Fibroblast of lung (primary cell): ENCODE measurements around the gene CAMSAP3.

Experiments used
- CTCF ChIP-seq, 2 donors: IDR thresholded peaks in 1 of 2; conservative IDR thresholded peaks in 1 of 2; 1 replicate in 1 of 2; 2 replicates in 1 of 2; pipeline ENCODE4 v1.5.1; 2011 to 2012; ENCODE audit warnings: low read length in 2 of 2, control low read depth in 1 of 2, inconsistent platforms in 1 of 2, low read depth in 1 of 2, mild to moderate bottlenecking in 1 of 2
- EZH2 ChIP-seq: IDR thresholded peaks from 2 replicates; pipeline ENCODE4 v1.5.1; 2012; ENCODE audit warnings: low read length, control low read depth, mild to moderate bottlenecking; ENCODE audit errors: missing control alignments

GRCh38 chr19:7558667-7559066 is 37.0 kb upstream of the CAMSAP3 start:
- TF ChIP-seq CTCF (conservative IDR thresholded peaks at IDR 0.05 in 1 of 2, IDR thresholded peaks at IDR 0.05 in 1 of 2; ENCODE audit: low read depth in 1 of 2, low read length in 2 of 2) (no peak), EZH2 (no peak)
